HTERT RPE-1 (cell line): ENCODE data around the gene AKNA.
"Not testable (repeated sequence)": the region's sequence is repeated elsewhere in the genome, so short reads cannot be mapped to it uniquely, and the experiment has no call there.

Experiments used
- in situ Hi-C: fragments of 300-500 bp; cut with MboI; formaldehyde crosslinking; loops from 4 replicates; pipeline ENCODE4 v1.14.3; 2020; ENCODE audit warnings: low sequenced_read_pairs

Gene AKNA

DNA sequence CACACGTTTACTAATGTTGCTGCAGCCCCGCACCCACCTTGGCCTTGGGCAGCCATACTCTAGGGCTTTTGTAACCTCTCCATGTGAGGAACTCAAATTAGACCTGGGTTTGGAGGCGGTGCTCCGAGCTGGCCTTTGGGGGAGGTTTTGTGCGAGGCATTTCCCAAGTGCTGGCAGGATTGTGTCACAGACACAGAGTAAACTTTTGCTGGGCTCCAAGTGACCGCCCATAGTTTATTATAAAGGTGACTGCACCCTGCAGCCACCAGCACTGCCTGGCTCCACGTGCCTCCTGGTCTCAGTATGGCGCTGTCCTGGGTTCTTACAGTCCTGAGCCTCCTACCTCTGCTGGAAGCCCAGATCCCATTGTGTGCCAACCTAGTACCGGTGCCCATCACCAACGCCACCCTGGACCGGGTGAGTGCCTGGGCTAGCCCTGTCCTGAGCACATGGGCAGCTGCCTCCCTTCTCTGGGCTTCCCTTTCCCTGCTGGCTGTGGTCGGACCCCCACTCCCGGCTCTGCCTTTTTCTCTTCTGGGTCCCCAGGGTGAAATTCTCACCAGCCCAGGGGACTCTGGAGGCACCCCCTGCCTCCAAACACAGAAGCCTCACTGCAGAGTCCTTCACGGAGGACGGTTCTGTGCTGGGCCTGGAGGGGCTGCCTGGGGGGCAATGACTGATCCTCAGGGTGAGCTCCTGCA is 64.8 kb downstream of the AKNA start, which contains the start of gene ORM1:
Gene ORM1, plus strand, starts transcription at position 268 of the 701 bp plus-strand sequence. Its CDS starts 36 bp downstream, at position 304.
- in situ Hi-C loops, result not testable (repeated sequence)

DNA sequence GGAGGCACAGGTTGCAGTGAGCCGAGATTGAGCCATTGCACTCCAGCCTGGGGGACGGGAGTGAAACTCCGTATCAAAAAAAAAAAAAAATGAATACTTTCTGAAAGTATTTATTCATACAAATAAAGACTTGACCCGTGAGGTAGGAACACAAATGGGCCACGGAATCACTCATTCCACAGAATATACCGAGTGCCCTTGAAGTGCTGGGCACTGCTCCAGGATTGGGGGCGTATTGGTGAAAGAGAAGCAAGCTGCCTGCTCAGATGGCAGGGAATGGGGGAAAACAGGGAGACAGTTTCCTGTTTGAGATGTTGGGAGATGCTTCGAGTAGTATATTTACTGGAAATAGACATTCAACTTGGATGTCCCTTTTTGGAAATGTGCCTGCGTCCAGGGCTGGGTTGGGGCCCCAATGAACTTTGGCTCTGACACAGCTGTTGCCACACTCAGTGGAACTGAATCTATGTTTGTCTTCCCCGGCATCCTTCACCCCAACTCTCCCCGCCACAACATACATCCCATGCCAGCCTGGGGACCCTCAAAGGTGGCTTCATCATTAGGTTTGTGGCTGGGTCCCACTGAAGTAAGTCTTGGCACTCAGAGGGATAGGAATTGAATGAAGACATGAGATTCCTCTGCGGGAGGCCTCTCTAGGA is 65.5 kb downstream of the AKNA start:
- in situ Hi-C loops, result not testable (repeated sequence)

DNA sequence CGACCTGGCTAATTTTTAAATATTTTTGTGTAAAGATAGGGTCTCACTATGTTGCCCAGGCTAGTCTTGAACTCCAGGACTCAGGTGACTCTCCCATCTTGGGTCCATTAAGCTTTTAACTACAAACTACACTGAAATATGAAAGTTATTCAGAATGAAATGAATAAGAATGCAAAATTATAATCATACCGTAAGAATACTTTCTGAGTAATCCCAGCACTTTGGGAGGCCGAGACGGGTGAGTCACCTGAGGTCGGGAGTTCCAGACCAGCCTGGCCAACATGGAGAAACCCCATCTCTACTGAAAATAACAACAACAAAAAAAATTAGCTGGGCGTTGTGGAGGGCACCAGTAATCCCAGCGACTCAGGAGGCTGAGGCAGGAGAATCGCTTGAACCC is 66.0 kb downstream of the AKNA start:
- in situ Hi-C loops, result no loop called here

DNA sequence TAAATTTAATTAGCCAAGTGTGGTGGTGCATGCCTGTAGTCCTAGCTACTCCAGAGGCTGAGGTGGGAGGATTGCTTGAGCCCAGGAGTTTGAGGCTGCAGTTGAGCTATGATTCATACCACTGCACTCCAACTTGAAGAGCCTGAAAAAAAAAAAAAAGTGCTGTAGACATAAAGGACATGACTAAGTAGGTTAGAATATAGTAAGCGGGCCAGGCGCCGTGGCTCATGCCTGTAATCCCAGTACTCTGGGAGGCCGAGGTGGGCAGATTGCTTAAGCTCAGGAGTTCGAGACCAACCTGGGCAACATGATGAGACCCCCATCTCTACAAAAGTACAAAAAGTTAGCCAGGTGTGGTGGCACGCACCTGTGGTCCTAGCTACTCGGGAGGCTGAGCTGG is 67.1 kb downstream of the AKNA start:
- in situ Hi-C loops, result not testable (repeated sequence)

DNA sequence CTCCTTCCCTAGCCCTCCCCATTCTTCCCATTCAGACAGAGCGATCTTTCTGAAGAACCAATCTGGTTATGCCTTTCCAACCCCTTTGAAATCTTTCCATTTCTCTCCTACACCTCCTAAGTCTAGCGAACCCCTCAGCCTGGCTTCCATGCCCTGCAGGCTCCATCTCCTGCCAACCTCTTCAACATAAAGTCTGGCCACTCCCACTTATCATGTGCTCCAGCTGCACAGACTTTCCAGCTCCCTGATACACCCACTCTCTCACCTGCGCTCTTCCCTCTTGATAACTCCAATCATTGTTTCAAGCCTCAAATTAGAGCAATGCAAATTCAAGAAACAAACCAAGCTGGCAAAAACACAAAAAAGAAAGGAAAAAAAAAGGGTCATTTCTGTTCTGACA is 68.6 kb downstream of the AKNA start:
- in situ Hi-C loops, result no loop called here

DNA sequence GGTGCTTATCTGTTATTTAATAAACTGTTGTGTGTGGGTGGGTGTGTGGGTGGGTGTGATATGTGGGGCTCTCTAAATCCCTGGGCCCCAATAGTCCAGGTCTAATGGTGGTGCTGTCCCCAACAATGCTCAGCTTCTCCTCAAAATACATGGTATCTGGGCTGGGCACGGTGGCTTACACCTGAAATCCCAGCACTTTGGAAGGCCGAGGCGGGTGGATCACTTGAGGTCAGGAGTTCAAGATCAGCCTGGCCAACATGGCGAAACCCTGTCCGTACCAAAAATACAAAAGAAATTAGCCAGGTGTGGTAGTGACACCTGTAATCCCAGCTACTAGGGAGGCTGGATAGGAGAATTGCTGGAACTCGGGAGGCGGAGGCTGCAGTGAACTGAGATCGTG is 69.4 kb downstream of the AKNA start:
- in situ Hi-C loops, result no loop called here

DNA sequence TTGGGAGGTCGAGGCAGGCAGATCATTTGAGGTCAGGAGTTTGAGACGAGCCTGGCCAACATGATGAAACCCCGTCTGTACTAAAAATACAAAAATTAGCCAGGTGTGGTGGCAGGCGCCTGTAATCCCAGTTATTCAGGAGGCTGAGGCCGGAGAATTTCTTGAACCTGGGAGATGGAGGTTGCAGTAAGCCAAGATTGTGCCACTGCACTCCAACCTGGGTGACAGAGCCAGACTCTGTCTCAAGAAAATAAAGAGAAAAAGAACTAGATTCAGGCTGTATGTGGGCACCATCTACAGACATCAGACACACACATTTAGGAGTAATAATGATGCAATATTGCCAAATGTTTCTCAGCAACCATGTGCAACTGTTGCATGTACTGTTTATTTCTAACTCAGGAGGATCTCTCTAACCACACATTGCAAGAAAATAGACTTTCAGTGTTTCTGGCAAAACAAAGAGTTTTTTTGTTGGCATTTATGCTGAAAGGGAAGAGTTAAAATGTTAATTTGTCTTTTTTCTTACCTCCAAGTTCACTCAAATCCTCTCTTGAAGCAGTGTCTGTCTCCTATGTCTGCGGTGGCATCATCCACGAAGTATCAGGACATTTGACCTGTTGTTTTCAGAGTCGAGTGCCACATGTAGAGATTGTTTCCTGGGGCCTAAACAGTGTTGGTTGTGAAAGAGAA is 70.0 kb downstream of the AKNA start:
- in situ Hi-C loops, result no loop called here

DNA sequence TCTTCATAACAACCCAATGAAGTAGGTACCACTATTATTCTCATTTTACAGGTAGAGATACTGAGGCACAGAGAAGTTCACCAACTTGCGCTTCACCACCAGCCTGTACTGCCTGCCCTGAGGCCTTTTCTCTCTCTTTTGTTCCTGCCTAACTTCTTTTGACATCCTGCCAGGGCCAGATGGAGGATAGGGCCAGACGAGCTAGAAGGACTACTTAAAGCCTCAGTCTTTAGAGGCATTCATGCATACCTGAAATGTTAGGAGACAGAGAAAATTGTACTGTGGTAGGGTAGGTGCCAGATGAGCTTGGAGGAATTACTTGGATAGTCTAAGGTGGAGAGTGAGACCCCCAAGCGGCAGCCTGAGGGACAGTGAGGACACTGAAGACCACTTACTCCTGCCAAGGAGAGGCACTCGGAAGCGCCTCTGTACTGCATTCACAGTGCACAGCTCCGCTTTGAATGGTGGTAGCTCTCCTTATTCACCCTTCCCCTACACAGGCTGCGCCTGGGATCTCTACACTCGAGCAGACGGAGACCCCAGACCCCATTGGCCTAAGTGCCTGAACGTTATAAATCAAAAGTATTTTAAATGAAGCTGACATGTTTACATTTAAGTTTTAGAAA is 71.1 kb downstream of the AKNA start:
- in situ Hi-C loops, result no loop called here

DNA sequence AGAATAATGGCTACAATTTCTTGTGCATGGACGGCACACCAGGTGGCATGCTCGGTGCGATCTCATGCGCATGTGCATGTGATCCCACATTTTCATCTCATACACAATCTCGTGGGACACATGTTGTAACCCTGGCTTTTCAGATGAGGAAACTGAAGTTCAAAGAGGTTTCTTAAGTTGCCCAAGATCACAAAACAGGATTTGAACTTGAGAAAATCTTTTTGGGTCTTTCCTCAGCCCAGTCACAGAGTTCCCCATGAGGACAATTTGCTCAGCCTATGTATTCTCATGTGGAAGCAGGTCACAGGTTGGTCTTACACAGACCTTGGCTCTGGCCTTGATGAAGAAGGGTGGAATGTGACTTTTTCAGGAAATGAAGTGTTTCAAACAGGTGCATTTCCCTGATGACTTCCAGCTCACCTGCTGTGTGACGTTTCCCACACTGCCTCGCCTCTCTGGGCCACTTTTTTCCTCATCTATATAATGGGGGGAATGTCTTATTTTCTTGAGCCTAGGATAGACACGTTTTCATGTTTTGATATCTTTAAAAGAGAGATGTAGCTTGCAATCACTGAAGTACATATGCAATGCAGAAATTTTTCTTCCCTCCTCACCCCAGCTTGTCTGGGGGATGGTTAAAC is 71.9 kb downstream of the AKNA start:
- in situ Hi-C loops, result no loop called here

DNA sequence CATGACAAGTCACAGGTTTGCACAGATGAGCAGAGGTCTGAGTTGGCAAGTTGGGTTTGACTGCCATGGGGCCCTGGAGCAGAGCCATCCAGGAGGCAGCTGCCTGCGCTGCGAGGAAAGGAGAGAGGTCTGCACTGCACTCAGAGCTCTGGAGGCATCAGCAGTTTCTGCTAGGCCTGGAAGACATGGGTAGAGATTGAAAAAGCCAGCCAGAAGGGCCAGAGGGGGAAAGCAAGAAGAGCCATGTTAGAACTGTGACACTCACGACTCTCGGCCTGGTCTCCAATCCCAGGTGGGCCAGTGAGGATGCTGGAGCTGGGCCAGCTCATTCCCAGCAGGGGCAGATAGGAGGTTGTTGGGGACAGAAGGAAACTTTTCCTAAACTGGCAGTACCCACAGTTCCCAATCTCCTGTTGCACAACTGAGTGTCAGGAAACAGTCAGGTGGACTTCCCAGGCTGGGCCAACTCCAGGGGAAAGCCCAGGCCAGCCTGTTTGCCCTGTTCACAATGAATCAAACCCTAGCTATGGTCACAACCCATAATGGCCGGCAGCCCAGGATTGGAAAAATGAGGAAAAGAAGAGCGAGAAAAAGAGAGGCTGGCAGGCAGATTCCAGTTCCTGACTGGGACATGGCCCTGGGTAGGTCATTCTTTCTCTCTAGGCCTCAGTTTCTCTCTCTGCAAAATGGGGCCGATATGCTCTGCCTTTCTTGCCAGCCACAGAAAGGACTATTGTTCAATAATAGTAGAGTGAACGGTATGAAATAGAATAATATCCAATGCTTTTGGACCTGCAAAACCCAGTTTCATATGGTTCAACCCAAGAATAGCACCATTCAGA is 72.7 kb downstream of the AKNA start:
- in situ Hi-C loops, result no loop called here

DNA sequence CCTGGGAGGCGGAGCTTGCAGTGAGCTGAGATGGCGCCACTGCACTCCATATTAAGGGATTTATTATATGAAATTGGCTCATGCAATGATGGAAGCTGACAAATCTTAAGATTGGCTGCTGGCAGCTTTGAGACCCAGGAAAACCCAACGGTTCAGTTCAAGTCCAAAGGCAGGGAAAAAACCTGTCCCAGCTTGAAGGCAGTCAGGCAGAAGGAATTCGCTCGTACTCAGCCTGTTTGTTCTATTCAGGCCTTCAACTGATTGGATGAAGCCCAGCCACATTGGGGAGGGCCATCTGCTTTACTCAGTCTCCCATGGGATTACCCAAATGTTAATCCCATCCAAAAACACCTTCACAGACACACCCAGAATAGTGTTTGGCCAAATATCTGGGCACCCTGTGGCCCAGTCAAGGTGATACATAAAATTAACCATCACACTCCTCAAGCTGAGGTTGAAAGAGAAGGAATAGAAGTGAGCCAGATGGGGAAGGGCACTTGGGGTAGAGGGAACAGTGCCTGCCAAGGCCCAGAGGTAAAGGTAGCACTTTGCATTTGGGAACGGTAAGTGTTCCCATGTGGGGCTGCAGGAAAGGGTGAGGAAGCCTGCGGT is 73.4 kb downstream of the AKNA start:
- in situ Hi-C loops, result no loop called here

DNA sequence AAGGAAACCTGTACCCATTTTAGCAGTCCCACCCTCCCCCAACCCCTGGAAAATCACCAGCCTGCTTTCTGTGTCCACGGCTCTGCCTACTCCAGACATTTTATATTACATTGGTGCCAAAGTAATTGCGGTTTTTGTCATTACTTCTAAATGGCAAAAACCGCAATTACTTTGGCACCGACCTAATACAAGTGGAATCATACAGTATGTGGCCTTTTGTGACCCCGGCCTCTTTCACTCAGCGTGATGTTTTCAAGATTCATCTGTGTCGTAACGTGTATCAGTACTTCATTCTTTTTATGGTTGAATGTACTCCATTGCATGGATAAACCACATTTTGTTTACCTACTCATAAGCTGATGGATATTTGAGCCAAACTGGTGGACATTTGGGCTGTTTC is 74.6 kb downstream of the AKNA start:
- in situ Hi-C loops, result no loop called here

DNA sequence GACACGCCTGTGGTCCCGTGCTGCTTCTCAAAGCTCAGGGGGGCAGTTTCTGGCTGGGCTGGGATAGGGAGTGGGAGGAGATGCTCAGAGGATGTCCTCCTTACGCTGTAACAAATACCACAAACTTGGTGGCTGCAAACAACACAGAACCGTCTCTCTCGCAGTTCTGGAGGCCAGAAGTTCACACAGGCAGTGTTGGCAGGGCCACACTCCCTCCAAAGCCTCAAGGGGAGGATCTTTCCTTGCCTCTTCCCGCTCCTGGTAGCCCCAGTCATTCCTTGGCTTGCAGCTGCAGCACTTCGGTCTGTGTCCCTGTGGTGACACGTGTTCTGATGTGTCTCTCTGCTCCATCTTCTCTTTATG is 75.3 kb downstream of the AKNA start:
- in situ Hi-C loops, result no loop called here

DNA sequence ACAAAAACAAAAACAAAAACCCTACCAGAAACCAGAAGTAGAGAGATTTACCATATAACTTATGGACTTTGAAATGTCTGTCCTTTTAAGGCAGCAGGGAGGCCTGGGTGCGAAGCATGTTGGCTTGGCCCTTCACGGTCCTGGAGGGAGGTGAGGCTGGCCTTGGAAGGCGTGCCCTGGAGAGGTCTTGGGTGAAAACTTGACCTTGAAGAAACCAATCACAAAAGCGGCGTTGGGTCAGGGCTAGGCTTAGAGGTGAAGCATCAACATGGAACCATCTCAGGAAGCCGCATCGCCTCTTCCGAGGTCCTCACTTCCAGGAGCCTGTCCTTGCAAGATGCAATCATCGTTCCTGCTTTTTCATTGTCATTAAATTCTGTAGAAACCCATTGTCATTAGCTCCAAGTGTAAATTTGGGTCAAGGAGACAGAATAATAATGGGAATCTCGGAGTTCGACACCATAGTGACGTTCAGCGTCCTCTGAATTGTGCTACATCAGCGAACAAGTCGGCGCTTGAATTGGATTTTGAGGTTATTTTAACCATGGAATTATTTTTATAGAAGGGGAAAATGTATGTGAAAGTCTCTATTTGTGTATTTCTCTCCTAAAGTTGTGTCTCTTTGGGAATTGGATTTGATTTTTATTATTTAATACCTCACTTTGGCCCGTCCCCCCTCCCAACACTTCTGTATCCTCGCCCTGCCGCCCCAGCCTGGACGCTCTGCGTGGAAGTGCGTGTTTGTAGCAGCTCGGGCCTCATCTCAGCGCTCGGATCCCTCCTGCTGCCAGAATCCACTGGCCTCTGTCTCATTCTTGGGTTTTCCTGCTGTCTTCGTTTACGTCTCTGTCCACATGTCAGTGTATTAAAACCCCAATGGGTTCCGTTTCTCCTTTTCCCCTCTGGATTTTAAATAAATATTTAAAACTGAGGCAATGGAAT is 75.9 kb downstream of the AKNA start:
- in situ Hi-C loops, result no loop called here

DNA sequence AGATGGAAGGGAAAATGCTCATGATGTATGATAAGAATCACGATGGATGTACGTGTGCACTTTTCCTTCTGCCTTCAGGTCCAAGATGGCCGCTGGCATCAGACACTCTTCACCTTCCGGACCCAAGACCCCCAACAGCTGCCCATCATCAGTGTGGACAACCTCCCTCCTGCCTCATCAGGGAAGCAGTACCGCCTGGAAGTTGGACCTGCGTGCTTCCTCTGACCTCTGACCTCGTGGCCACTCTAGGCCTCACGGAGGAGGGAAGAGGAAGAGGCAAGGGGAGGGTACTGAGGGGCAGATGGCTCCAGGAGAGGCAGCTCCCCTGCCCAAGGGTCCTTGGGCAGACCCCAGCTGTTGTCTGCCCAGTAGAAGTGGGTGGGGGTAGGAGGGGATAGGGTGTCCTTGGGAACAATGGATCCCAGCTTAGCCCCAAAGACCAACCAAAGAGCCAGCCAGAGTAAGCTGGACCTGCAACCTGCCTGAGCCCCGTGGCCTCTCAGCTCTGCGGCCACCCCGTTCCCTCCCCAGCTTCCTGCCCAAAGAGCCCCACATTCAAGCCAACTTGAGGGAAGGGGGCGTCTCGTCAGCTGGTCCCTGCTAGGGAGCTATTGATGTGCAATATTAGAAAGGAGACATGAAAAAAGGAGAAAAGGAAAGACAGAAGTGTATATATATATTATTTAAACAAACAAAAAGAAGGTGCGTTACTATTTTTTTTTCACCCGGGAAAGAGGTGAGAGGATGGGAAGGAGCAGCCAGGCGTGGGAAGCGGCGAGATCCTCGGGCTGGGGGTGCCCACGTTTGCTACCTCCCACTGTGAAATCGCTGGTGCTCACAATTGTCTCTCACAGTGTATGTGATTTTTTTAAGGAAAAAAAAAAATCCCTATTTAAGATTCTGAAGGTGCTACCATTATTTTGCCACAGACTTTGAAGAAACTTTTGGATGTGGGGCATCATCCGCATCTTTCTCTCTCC is 77.0 kb downstream of the AKNA start:
- in situ Hi-C loops, result no loop called here

DNA sequence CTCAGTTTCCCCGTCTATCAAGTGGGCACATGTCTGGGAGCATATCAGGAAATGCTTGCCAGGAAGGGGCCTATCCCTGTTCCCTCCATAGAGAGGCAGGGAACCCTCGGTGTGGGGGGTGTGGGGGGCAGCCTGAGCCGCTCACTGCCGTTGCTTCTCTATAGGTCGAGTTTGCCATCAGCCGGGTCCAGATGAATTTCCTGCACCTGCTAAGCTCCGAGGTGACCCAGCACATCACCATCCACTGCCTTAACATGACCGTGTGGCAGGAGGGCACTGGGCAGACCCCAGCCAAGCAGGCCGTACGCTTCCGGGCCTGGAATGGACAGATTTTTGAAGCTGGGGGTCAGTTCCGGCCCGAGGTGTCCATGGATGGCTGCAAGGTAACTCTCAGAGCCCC is 78.7 kb downstream of the AKNA start:
- in situ Hi-C loops, result no loop called here

DNA sequence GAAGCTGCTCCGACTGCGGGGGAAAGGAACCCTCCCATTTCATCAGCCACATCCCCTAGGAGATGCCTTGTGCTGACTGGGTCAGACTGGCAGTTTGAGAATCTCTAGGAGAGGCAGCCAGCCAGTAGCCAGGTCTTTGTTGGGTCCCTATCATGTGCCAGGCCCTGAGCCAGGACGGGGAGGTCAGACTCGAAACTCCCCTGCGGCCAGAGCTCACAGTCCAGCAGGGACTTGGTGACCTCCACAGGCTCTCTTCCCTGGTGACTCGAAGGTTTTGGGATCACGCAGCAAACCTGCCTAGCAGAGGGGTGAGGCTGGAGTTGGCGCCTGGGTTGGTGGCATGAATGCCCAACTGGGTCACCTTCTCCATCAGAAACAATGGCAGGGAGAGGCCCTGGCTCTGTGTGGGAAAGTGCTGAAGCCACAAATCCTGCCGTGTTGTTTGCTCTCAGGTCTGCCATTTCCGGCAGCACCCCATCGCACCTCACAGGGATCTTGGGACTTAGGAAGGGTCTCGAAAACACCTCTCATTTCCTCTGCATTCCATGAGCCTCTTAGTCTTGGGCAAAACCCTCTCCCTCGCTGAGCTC is 79.3 kb downstream of the AKNA start:
- in situ Hi-C loops, result no loop called here
